Brain microvascular endothelial cell (primary cell): Measurements from ENCODE around the gene THOP1.

Experiments used
- DNase-seq: peaks from one replicate; pipeline ENCODE4 v3.0.0-alpha.2; 2020
- H3K27ac ChIP-seq: fragments of 250-450 bp; sonication (Bioruptor Pico); 2 replicates; pipeline ENCODE4 v1.5.1; 2020; ENCODE audit warnings: mild to moderate bottlenecking, moderate library complexity
- H3K27me3 ChIP-seq: fragments of 250-450 bp; sonication (Bioruptor Pico); replicated peaks from 2 replicates; pipeline ENCODE4 v1.5.1; 2020; ENCODE audit warnings: mild to moderate bottlenecking
- H3K36me3 ChIP-seq: fragments of 250-450 bp; sonication (Bioruptor Pico); replicated peaks from 2 replicates; pipeline ENCODE4 v1.5.1; 2020; ENCODE audit warnings: mild to moderate bottlenecking
- H3K4me3 ChIP-seq: 2 replicates; pipeline ENCODE4 v1.5.1; 2011; ENCODE audit warnings: low read depth, mild to moderate bottlenecking, control low read depth, low read length, moderate library complexity
- in situ Hi-C: cut with HindIII; loops from 2 replicates; pipeline ENCODE4 v1.10.0; 2017; ENCODE audit warnings: low sequenced_read_pairs, low pct_ligation_motif_present
- TF ChIP-seq, protein P1 (sequence below): IDR thresholded peaks from 2 replicates; pipeline ENCODE4 v1.5.1; 2011; ENCODE audit warnings: low read depth, mild to moderate bottlenecking, moderate library complexity, low read length, control low read depth, inconsistent platforms; ENCODE audit errors: missing control alignments

The THOP1 gene

DNA sequence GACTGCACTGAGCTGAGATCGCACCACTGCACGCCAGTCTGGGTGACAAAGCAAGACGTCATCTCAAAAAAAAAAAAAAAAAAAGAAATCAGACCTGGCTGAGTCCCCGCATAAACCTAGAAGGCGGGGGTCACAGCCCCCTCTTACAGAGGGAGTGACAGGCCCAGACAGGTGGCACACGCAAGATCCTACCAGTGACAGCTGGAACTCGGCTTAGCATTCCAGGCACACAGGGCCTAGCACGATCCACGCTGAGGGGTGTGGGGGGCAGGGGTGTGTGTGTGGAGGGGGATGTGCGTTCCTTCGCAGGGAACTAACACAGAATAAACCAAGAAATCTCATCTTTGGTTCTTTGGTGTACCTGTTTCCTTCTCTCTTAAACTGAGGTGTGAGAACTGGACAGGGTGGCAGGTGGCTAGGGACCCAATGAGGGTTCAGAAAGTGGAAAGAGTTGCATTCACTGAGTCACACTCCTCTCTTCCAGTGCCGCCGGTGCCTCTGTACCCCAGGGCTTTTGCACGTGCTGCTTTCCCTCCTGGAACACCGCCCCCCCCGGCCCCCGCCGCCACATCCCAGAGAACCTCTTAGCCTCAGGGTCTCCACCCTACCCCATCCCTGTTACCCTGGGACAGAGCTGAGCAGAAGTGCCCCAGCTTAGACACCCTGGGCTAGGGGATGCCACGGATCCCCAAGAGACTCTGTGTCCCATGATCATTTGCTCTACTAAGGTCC, 7.2 kb upstream of the THOP1 start:
- no peak overlapping the region for H3K4me3 ChIP-seq
- TF ChIP-seq, protein P1, sequence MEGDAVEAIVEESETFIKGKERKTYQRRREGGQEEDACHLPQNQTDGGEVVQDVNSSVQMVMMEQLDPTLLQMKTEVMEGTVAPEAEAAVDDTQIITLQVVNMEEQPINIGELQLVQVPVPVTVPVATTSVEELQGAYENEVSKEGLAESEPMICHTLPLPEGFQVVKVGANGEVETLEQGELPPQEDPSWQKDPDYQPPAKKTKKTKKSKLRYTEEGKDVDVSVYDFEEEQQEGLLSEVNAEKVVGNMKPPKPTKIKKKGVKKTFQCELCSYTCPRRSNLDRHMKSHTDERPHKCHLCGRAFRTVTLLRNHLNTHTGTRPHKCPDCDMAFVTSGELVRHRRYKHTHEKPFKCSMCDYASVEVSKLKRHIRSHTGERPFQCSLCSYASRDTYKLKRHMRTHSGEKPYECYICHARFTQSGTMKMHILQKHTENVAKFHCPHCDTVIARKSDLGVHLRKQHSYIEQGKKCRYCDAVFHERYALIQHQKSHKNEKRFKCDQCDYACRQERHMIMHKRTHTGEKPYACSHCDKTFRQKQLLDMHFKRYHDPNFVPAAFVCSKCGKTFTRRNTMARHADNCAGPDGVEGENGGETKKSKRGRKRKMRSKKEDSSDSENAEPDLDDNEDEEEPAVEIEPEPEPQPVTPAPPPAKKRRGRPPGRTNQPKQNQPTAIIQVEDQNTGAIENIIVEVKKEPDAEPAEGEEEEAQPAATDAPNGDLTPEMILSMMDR, result no peak
- DNase-seq, result no peak
- no peaks in the 10 kb centered on the region for H3K27me3 ChIP-seq
- H3K36me3 ChIP-seq, result peaks cover 5% of the 10 kb centered on the region
- H3K27ac ChIP-seq, result no peak overlapping the region
- in situ Hi-C loops, result no loop called here

DNA sequence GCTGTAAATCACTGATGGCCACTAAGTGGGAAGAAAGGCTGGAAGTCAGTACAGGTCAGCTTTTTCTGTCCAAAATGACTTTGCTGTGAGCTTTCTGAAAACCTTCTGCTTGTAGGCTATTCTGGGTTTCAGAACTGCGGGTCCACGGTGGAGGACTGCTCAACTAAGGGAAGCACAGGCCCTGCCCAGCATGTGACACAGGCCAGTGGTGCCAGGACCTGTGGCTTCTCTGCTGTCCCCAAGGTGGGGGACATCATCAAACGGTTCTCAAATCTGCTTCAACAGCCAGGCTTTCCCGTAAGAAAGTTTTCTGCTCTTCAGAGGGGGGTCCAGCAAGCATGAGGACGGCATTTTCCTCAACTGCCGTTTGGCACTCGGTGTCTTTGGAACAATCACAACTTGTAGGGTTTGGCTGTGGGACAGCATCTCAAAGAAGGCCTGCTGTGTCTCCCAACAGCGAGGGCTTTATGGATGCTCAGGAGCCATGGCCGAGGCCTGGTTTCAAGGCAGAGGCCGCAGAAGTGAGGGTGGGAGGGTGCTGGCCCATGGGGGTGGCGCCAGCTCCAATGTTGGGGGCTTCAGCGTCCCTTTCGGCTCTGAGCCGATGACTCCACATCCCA, 6.1 kb upstream of the THOP1 start:
- Histone ChIP-seq H3K36me3 (peaks cover 5% of the 10 kb centered on the region), H3K4me3 (no peak overlapping the region), H3K27ac (no peak overlapping the region), H3K27me3 (no peaks in the 10 kb centered on the region)
- in situ Hi-C loops, result no loop called here
- TF ChIP-seq, protein P1, result no peak
- no peak for DNase-seq

DNA sequence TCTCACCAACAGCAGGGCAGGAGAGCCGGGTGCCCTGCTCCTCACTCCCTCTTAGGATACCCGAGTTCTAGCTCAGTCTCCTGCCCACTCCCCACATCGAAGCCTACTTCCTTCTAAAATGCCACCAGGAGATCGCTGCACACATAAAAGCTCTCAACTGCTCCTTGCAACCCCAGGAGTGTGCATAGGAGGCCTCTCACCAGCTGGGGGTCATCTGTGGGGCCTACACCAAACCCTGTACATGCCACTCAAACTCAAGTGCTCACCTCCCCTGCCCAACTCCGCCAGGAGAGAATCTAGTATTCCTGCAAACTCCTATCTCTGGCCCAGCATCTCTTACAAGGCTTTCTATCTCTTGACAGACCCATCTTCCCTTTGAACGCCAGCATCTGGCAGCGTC, 5.0 kb upstream of the THOP1 start:
- TF ChIP-seq, protein P1, result no peak
- Histone ChIP-seq H3K27ac (no peak overlapping the region), H3K4me3 (no peak overlapping the region), H3K36me3 (peaks cover 5% of the 10 kb centered on the region), H3K27me3 (no peaks in the 10 kb centered on the region)
- in situ Hi-C loops, result no loop called here
- DNase-seq, result no peak

DNA sequence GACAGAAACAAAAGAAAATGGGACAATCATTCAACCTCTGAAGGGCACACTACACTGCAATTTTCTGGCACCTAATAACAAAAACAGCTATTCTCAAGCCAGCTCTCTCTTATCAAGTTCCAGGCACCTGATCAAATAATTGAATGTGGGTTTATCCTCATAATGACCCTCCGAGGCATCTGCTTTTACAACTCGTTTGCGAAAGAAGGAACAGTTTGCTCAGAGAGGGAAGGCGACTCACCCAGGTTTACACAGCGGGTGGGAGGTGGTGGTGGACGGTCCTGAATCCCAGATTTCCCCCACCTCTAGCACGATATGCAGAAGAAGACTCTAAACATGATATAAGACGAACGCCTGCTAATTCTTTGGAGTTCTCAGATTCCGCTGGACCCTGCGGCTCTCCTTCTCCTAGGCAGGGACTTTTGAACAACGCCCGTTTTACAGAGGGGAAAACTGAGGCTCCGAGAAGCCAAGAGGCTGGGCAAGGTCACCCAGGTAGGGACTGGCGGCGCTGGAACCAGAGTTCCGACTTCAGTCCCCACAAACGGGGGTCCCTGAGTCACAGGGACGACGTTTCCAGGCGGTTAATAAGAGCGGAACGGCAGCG, 2.9 kb upstream of the THOP1 start:
- Histone ChIP-seq H3K36me3 (peaks cover 4% of the 10 kb centered on the region), H3K27me3 (no peaks in the 10 kb centered on the region), H3K27ac (peak overlapping the region; percentile 92), H3K4me3 (peak overlapping the region; percentile 99)
- TF ChIP-seq, protein P1, result no peak
- DNase-seq, result no peak
- in situ Hi-C loops, result no loop called here

DNA sequence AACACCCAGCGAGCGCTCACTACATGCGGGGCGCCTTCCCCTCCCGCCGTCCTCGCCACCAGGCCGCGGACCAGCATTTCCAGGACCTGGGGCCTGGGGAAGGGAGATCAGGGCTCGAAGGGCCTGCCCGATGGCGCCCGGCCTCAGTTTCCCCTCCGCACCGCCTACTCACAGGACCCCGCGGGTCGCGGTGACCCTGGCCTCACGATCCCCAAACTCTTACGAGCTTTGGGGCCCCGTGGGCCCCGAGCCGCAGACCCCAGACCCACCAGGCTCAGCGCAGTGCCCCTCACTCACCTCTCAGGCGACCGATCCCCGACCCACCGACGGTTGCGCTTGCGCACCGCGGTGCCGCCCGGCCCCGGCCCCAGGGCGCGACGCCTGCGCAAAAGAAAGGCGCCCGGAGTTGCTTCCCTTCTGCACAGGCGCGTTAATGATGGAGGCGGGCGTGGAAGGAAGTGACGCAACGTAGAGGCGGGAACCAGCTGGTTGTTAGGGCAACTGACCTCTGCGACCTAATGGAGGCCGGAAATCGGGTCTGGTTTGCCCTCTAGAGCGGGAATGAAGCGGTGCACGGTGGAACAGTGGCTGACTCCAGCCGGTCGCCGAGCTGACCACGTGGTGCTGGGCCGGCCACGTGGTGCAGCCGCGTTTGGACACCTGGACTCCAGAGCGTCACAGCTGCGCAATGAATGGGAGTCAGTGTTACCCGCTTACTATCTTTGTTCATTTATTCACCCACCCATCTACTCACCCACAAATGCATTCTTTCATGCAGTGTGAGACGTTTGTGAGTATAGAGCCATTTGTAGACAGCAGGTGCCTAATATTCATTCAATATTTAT, 2.1 kb upstream of the THOP1 start, which contains the start of gene SGTA:
SGTA (minus strand) TSS at position 338 of the 845 bp plus-strand sequence. CDS start 14,205 bp downstream, outside the sequence.
- in situ Hi-C loops, result no loop called here
- Histone ChIP-seq H3K4me3 (peak within 1 kb of the TSS; percentile 99), H3K27me3 (no peaks in the 10 kb centered on the region), H3K27ac (peak within 1 kb of the TSS; percentile 92), H3K36me3 (peaks cover 2% of the 10 kb centered on the region)
- TF ChIP-seq, protein P1, result peak; percentile 56
- peak; percentile 99 for DNase-seq
